ENCODE measurements around the gene SYCP3.

The SYCP3 gene

GRCh38 chr12:101703487-101703886 is 35.8 kb downstream of the SYCP3 start:
- H3K27me3 ChIP-seq (replicated peaks; ENCODE audit: control insufficient read depth, insufficient read depth, low read length) = no peaks in the 10 kb centered on the region
- no peak for TF ChIP-seq CTCF (IDR thresholded peaks at IDR 0.05; ENCODE audit: insufficient read depth, low read length, poor library complexity, severe bottlenecking)
- no peak overlapping the region for H3K4me3 ChIP-seq (replicated peaks; ENCODE audit: low read depth, low read length)
- DNase-seq (ENCODE audit: extremely low read depth, insufficient read length) = no peak
- H3K36me3 ChIP-seq (ENCODE audit: control insufficient read depth, insufficient read depth, low read length) = no peaks in the 10 kb centered on the region

- Histone ChIP-seq H3K27me3 (replicated peaks; ENCODE audit: control insufficient read depth, insufficient read depth, low read length) (no peaks in the 10 kb centered on the region), H3K4me3 (replicated peaks; ENCODE audit: low read depth, low read length) (no peak overlapping the region), H3K36me3 (ENCODE audit: control insufficient read depth, insufficient read depth, low read length) (no peaks in the 10 kb centered on the region)
- no peak for TF ChIP-seq CTCF (IDR thresholded peaks at IDR 0.05; ENCODE audit: insufficient read depth, low read length, poor library complexity, severe bottlenecking)
- DNase-seq (ENCODE audit: extremely low read depth, insufficient read length) = no peak
Measured at GRCh38 chr12:101700299-101700820, 38.9 kb downstream of the SYCP3 start.

GRCh38 chr12:101698800-101699347 is 40.4 kb downstream of the SYCP3 start:
- no peak for DNase-seq (ENCODE audit: extremely low read depth, insufficient read length)
- no peaks in the 10 kb centered on the region for H3K27me3 ChIP-seq (replicated peaks; ENCODE audit: control insufficient read depth, insufficient read depth, low read length)
- no peak overlapping the region for H3K4me3 ChIP-seq (replicated peaks; ENCODE audit: low read depth, low read length)
- TF ChIP-seq CTCF (IDR thresholded peaks at IDR 0.05; ENCODE audit: insufficient read depth, low read length, poor library complexity, severe bottlenecking) = peak; percentile 30
- H3K36me3 ChIP-seq (ENCODE audit: control insufficient read depth, insufficient read depth, low read length) = no peaks in the 10 kb centered on the region

- TF ChIP-seq CTCF (IDR thresholded peaks at IDR 0.05; ENCODE audit: insufficient read depth, low read length, poor library complexity, severe bottlenecking) = no peak
- H3K27me3 ChIP-seq (replicated peaks; ENCODE audit: control insufficient read depth, insufficient read depth, low read length) = no peaks in the 10 kb centered on the region
- no peaks in the 10 kb centered on the region for H3K36me3 ChIP-seq (ENCODE audit: control insufficient read depth, insufficient read depth, low read length)
- peak overlapping the region; percentile 85 for H3K4me3 ChIP-seq (replicated peaks; ENCODE audit: low read depth, low read length)
- DNase-seq (ENCODE audit: extremely low read depth, insufficient read length) = peak; percentile 29
Measured at GRCh38 chr12:101697930-101698799, 41.1 kb downstream of the SYCP3 start.

GRCh38 chr12:101697197-101697929 is 41.9 kb downstream of the SYCP3 start, which contains the start of gene CHPT1:
Gene CHPT1 (plus strand): TSS chr12:101697640. CDS start chr12:101697862, 222 bp downstream.
- no peaks in the 10 kb centered on the region for H3K27me3 ChIP-seq (replicated peaks; ENCODE audit: control insufficient read depth, insufficient read depth, low read length)
- H3K4me3 ChIP-seq (replicated peaks; ENCODE audit: low read depth, low read length) = peak within 1 kb of the TSS; percentile 85
- no peaks in the 10 kb centered on the region for H3K36me3 ChIP-seq (ENCODE audit: control insufficient read depth, insufficient read depth, low read length)
- TF ChIP-seq CTCF (IDR thresholded peaks at IDR 0.05; ENCODE audit: insufficient read depth, low read length, poor library complexity, severe bottlenecking) = no peak
- peak; percentile 59 for DNase-seq (ENCODE audit: extremely low read depth, insufficient read length)
